Iris pigment epithelial cell (primary cell): ENCODE results near the gene FUCA1.
"Not testable (repeated sequence)": the region's sequence is repeated elsewhere in the genome, so short reads cannot be mapped to it uniquely, and the experiment has no call there.

Experiments used
- DNase-seq: peaks from one replicate; pipeline ENCODE4 v3.0.0-alpha.2; 2011; ENCODE audit warnings: low read depth

The FUCA1 gene

GRCh38 chr1:23895993-23896392 lies 27.9 kb upstream of the FUCA1 start:
- DNase-seq = no peak

DNA sequence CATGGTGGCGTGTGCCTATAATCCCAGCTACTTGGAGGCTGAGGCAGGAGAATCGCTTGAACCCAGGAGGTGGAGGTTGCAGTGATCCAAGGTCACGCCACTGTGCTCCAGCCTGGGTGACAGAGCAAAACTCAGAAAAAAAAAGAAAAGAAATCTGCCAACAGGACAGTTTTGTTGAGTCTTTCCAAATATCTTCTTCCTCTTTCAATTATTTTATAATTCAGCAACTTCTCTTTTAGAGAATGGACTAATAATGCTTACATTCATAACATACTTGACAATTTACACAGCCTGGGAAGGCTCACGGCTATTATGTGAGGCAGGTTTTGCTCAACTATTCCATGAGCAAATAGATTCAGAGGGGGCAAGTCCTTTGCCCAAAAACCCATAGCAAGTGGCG lies 27.0 kb upstream of the FUCA1 start:
- no peak for DNase-seq

- DNase-seq = no peak
These were observed 21.0 kb upstream of the FUCA1 start for GRCh38 chr1:23889074-23889473.

- DNase-seq = no peak
These were observed 17.1 kb upstream of the FUCA1 start for GRCh38 chr1:23885222-23885621.

- DNase-seq = no peak
These were observed 14.7 kb upstream of the FUCA1 start for GRCh38 chr1:23882746-23883145.

GRCh38 chr1:23879809-23880208 lies 11.7 kb upstream of the FUCA1 start:
- no peak for DNase-seq

- no peak for DNase-seq
These were observed 10.6 kb upstream of the FUCA1 start for GRCh38 chr1:23878668-23879067.

DNA sequence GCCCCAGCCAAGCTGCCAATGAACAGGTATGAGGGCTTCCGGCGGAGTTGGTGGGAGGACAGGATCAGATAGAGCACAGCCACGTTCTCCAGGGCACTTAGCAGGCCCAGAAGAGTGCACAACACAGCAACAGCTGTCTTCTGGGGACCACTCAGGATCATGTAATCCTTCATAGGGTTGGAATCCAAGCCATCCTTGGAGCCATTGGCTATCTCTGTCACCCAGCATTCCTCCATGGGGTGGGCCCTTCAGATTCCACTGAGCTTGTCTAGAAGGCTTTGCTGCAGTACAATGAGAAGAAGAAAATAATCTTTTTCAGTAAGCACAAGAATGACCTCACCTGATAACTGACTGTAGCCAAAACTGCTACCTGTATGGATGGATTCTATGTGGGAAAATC lies 7.3 kb upstream of the FUCA1 start:
- DNase-seq = no peak

DNA sequence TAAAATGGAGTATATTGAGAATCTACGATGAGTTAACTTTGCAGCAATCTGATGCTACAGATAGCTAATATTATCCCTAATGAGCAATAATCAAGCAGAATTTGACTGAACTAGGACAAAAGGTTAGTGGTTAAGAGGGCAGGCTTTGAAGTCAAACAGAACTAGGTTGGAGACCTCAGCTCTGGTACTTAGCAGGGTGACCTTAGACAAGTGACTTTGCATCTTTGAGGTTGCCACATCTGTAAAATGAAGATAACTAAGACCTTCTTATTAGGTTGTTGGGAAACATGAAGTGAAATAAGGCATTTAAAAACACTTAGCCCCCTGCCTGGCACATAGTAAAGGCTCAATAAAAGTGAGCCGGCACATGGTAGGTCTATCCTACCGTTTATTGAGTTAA lies 4.3 kb upstream of the FUCA1 start:
- no peak for DNase-seq

DNA sequence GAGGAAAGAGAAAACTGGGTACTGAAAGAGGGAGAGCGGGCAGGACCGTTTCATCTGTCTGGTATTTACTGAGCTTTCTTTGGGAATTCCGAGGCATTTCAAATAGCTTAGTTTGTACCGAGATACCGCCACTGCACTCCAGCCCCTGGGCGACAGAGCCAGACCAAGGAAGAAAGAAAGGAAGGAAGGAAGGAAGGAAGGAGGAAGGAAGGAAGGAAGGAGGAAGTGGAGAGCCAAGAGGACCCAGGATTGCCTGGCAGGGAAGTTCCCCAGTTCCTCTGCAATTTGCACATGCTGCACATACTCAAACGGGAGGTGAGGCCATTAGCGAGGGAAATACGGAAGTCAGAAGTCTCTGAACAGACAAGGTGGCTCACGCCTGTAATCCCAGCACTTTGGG lies 961 bp upstream of the FUCA1 start:
- no peak for DNase-seq

DNA sequence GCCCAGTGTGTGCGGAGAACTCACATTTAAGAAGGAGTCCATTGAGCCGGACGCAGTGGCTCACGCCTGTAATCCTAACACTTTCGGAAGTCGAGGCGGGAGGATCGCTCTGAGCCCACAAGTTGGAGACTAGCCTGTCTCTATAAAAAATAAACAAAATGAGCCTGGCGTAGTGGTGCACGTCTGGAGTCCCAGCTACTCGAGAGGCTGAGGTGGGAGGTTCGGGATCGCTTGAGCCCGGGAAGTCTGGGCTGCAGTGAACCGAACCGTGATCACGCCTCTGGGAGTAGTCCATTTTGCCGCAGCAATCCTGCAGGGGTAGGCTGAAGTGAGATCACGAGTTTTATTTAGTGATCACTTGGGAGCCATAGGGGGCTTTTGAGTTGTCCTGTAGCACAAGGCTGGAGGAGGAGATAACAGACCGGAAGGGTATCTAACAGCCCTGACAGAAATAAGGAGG lies 497 bp upstream of the FUCA1 start:
- no peak for DNase-seq

GRCh38 chr1:23867542-23867894 lies 572 bp downstream of the FUCA1 start:
- no peak for DNase-seq

DNA sequence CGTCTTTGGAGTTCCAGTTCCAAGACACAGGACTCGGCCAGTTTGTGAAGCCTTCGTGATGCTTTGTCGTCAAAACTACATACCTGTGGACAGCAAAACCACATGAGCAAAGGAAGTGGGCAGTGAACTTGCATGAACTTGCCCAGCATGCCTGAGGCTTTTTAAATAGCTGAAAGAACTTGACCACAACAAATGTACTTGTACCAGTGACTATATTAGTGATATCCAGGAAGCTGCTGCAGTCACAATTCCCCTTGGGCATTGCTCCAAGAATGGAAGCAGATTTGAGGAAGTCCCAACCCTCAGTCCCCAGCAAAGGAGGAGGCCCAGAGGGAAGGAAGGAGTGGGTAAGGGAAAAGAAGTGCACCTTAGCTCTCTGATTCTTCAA lies 2.6 kb downstream of the FUCA1 start:
- DNase-seq = peak; percentile 52

- DNase-seq = no peak
These were observed 3.1 kb downstream of the FUCA1 start for GRCh38 chr1:23864801-23865542.

- DNase-seq = no peak
These were observed 5.5 kb downstream of the FUCA1 start for GRCh38 chr1:23862640-23863039.

GRCh38 chr1:23854568-23854967 lies 13.5 kb downstream of the FUCA1 start:
- no peak for DNase-seq

GRCh38 chr1:23853124-23853523 lies 15.0 kb downstream of the FUCA1 start:
- DNase-seq = not testable (repeated sequence)

GRCh38 chr1:23851406-23851805 lies 16.7 kb downstream of the FUCA1 start:
- DNase-seq = not testable (repeated sequence)

DNA sequence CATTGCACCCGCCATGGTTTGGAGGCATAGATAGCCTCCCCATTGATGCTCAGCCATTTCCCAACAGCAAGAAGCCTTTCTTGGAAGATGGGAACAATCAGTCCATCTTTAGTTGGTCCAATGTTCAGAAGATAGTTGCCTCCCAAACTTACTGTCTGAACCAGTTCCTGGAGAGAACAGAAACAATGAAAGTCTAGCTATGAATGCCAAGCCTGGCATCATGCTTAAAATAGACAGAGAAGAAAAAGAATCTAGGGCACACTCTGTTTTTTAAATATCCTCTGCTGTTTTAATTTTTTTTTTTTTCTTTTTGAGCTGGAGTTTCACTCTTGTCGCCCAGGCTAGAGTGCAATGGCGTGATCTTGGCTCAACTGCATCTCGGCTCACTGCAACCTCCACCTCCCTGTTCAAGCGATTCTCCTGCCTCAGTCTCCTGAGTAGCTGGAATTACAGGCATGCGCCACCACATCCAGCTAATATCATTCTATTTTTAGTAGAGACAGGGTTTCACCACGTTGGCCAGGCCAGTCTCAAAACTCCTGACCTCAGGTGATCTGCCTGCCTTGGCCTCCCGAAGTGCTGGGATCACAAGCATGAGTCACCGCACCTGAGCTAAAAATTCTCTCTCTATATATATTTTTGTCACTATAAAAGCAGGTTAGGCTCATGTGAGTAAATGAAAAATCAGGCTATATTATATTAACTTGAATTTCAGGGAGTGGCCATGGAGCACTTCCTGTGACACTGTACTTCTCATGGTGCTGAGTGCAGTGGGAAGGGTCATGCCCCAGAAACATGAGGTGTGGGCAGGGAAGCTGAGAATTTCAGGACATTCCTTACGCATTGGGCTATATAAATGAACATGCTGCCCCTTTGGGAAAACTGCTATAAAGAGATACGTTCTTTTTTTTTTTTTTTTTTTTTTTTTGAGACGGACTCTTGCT lies 19.1 kb downstream of the FUCA1 start:
- no peak for DNase-seq

- not testable (repeated sequence) for DNase-seq
These were observed 20.5 kb downstream of the FUCA1 start for GRCh38 chr1:23847482-23848095.

- no peak for DNase-seq
These were observed 22.9 kb downstream of the FUCA1 start for GRCh38 chr1:23845163-23845562.

- no peak for DNase-seq
These were observed 24.4 kb downstream of the FUCA1 start for GRCh38 chr1:23843644-23844043.

GRCh38 chr1:23838401-23838866 lies 29.7 kb downstream of the FUCA1 start:
- peak; percentile 38 for DNase-seq
